Heart left ventricle (tissue), 16 donors: ENCODE measurements around the gene PNKP. TPM values are rescaled to one million over a fixed set of nuclear protein-coding genes. Genes with fewer than 3 reads are reported as not detected.

Experiments used
- ATAC-seq, 4 donors: fragments of 200-7000 bp; cut with Tn5 transposase; one replicate each; pipeline ENCODE4 v1.9.1; 2020 to 2022; ENCODE audit warnings: moderate library complexity in 4 of 4, mild to moderate bottlenecking in 3 of 4, moderate number of reproducible peaks in 1 of 4
- DNase-seq, 5 donors: peaks; one replicate each; pipeline ENCODE4 v3.0.0-alpha.2; 2020
- H3K27ac ChIP-seq, 12 donors: fragments of 200-600 bp; sonication (generic) in 4 of 12; one replicate each; pipeline versions ENCODE4 v1.5.0 to v1.8.0; 2016 to 2022; ENCODE audit warnings: mild to moderate bottlenecking in 2 of 12
- H3K27me3 ChIP-seq, 9 donors: fragments of 200-600 bp; sonication (generic) in 2 of 9; one replicate each; pipeline versions ENCODE4 v1.5.1 to v1.8.0; 2016 to 2022; ENCODE audit warnings: mild to moderate bottlenecking in 3 of 9
- H3K36me3 ChIP-seq, 9 donors: fragments of 200-600 bp; sonication (generic) in 2 of 9; one replicate each; pipeline versions ENCODE4 v1.5.0 to v1.8.0; 2018 to 2022; ENCODE audit warnings: mild to moderate bottlenecking in 2 of 9
- H3K4me1 ChIP-seq, 12 donors: fragments of 200-600 bp; sonication (generic) in 4 of 12; one replicate each; pipeline versions ENCODE4 v1.5.0 to v1.8.0; 2016 to 2022; ENCODE audit warnings: mild to moderate bottlenecking in 3 of 12
- H3K4me3 ChIP-seq, 12 donors: fragments of 200-600 bp; sonication (generic) in 4 of 12; one replicate each; pipeline versions ENCODE4 v1.5.0 to v1.8.0; 2017 to 2022; ENCODE audit warnings: mild to moderate bottlenecking in 9 of 12, moderate library complexity in 4 of 12
- H3K9me3 ChIP-seq, 12 donors: fragments of 200-600 bp; sonication (generic) in 4 of 12; one replicate each; pipeline versions ENCODE4 v1.5.0 to v1.8.0; 2016 to 2022; ENCODE audit warnings: mild to moderate bottlenecking in 1 of 12
- CTCF ChIP-seq, 12 donors: fragments of 200-600 bp; sonication (generic) in 4 of 12; IDR thresholded peaks; one replicate each; pipeline versions ENCODE4 v1.5.0 to v1.8.0; 2018 to 2022; ENCODE audit warnings: antibody characterized with exemption in 12 of 12, mild to moderate bottlenecking in 5 of 12
- POLR2A ChIP-seq, 2 donors: fragments of 450-650 bp; IDR thresholded peaks; one replicate each; pipeline ENCODE4 v1.6.1; 2017; ENCODE audit warnings: antibody characterized with exemption in 2 of 2, mild to moderate bottlenecking in 2 of 2, moderate library complexity in 2 of 2
- WGBS, 4 donors: extraction: QIAGEN DNeasy Blood & Tissue Kit in 2 of 4; methylation state at CpG; one replicate each; pipeline versions ENCODE4 v1.1.5 to v1.1.7; 2013 to 2018; 5-methylcytosine and 5-hydroxymethylcytosine counted together
- intact Hi-C, 10 donors: fragments of 100-400 bp; cut with DNase I; formaldehyde crosslinking; loops; one replicate each; pipeline versions ENCODE4 v1.11.1 to v1.14.2; 2022
- polyA plus RNA-seq, 2 donors: library from polyadenylated mRNA; stranded (reverse); fragments of 200-250 nt; gene quantifications; one replicate each; pipeline ENCODE4 v1.2.3, GENCODE V29; 2013
- total RNA-seq, 9 donors: library from RNA; depleted of rRNA in 2 of 9; stranded (reverse); fragments of >200 nt in 2 of 9; fragmentation: NEBNext Ultra II Directional in 3 of 9; extraction: Animal tissue kit (Norgen Biotek cat#: 25700) in 3 of 9; gene quantifications; one replicate each; pipeline versions ENCODE4 v1.1.0 to v1.2.4, GENCODE V29; 2016 to 2023
- donor health status: ischemic (EF 13 %, LVEDD 7.1; RV severe dilation, severe dysfunction).
- donor health status: healthy with polysubstance abuse.
- donor health status: DM: no; HTN: yes; CAD: no.
- donor health status: DM: no; HTN: no; CAD: no.
- donor health status: ischemic (EF 25% LVEDD 6.9; RV normal size, moderate dysfunction).
- donor health status: ischemic (EF 25% LVEDD 5.7; RV mildly dilated, moderate dysfunction).
- donor health status: healthy.
- donor health status: DM: yes; HTN: yes; CAD: no.
- donor health status: ischemic (EF 35%, LVEDD 5.7; RV mildly dilated, moderate dysfunction).
- donor health status: nonischemic (EF 11% LVEDD 7.7; RV severe dilation, severe dysfunction).
- donor health status: DM: yes; HTN: yes; CAD: no.
- donor health status: PGD.
- donor health status: ischemic (EF 29% LVEDD 5.4; RV normal size, mild dysfunction).
- donor health status: nonischemic (EF 23%, LVEDD 6.1; RV moderate dilation, normal function).

Gene PNKP
- total and polyA plus RNA-seq, 11 donors: 26.6 to 57.0 (median 36.8) TPM

- DNase-seq: no peak
- TF ChIP-seq CTCF (IDR thresholded peaks at IDR 0.05) (no peak), POLR2A (IDR thresholded peaks at IDR 0.05) (no peak)
- peaks cover 0 to 64% (median 57%) of the 10 kb centered on the region in 9 donors for H3K36me3 ChIP-seq
- intact Hi-C loops: loop anchor here in 2 of 10 donors (1.0 to 10.0 kb wide), 2 partner anchors 45 to 189 kb away; partner anchors contain the start of genes MED25 (in 1 of the 2) and PRMT1 (in 1 of the 2)
- WGBS, 4 donors: 90 to 94% (median 93%) methylated on average over 24 of the region's 24 CpGs
- ATAC-seq: no peak
- H3K9me3 ChIP-seq: no peaks in the 10 kb centered on the region
- H3K27ac ChIP-seq: no peak overlapping the region
- no peak overlapping the region for H3K4me3 ChIP-seq
- peaks cover 7 to 51% (median 31%) of the 10 kb centered on the region in 12 donors for H3K4me1 ChIP-seq
- no peaks in the 10 kb centered on the region for H3K27me3 ChIP-seq
These were observed 4.0 kb downstream of the PNKP start for GRCh38 chr19:49863254-49863934.

GRCh38 chr19:49862391-49863253 lies 4.8 kb downstream of the PNKP start:
- peaks cover 7 to 45% (median 24%) of the 10 kb centered on the region in 12 donors for H3K4me1 ChIP-seq
- H3K36me3 ChIP-seq: peaks cover 0 to 72% (median 64%) of the 10 kb centered on the region in 9 donors
- H3K4me3 ChIP-seq: no peak overlapping the region
- no peaks in the 10 kb centered on the region for H3K9me3 ChIP-seq
- WGBS, 4 donors: 60 to 79% (median 70%) methylated on average over 33 to 49 of the region's 49 CpGs
- TF ChIP-seq POLR2A (IDR thresholded peaks at IDR 0.05) (no peak), CTCF (IDR thresholded peaks at IDR 0.05) (peak in 1 of 12 donors; percentile 1)
- intact Hi-C loops: loop anchor here in 2 of 10 donors (1.0 to 10.0 kb wide), 2 partner anchors 44 to 188 kb away; partner anchors contain the start of genes MED25 (in 1 of the 2) and PRMT1 (in 1 of the 2)
- peak overlapping the region in 1 of 12 donors; percentile 14 for H3K27ac ChIP-seq
- DNase-seq: no peak
- no peak for ATAC-seq
- no peaks in the 10 kb centered on the region for H3K27me3 ChIP-seq

- TF ChIP-seq POLR2A (IDR thresholded peaks at IDR 0.05) (no peak), CTCF (IDR thresholded peaks at IDR 0.05) (no peak)
- Histone ChIP-seq H3K27me3 (no peaks in the 10 kb centered on the region), H3K36me3 (peaks cover 0 to 81% (median 73%) of the 10 kb centered on the region in 9 donors), H3K4me1 (peaks cover 7 to 43% (median 22%) of the 10 kb centered on the region in 12 donors), H3K27ac (peak overlapping the region in 2 of 12 donors; percentile 14 to 60), H3K4me3 (no peak overlapping the region), H3K9me3 (no peaks in the 10 kb centered on the region)
- intact Hi-C loops: loop anchor here in 1 of 10 donors (10.0 kb wide), 1 partner anchor 187 kb away; the partner anchor contains the start of gene PRMT1
- no peak for ATAC-seq
- DNase-seq: no peak
- 82 to 87% (median 85%) methylated on average over 48 to 60 of the region's 60 CpGs for WGBS, 4 donors
These were observed 5.6 kb downstream of the PNKP start for GRCh38 chr19:49861541-49862378.
